ENCODE measurements around the gene MTARC2.
"Not testable (repeated sequence)": the region's sequence is repeated elsewhere in the genome, so short reads cannot be mapped to it uniquely, and the experiment has no call there.

MTARC2 gene

DNA sequence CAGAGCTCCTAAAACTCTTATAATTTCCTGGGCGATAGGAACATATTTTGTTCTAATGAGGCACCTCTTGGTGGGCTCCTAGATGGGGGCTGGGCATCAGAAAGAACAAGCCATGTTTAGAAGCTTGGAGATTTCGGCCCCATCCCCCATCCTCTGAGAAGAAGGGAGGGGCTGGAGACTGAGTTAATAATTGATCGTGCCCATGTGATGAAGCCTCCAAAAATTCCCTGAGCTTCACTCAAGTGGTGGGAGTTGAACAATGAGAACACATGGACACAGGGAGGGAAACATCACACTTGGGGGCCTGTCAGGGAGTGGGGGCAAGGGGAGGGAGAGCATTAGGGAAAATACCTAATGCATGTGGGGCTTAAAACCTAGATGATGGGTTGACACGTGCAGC, 39.9 kb upstream of the MTARC2 start:
- no peaks in the 10 kb centered on the region for H3K36me3 ChIP-seq
- H3K9ac ChIP-seq: no peak overlapping the region
- peaks cover 35% of the 10 kb centered on the region for H3K4me1 ChIP-seq
- no peak overlapping the region for H3K4me3 ChIP-seq
- peaks cover 3% of the 10 kb centered on the region; the same call in 1 of the 2 replicates for H3K9me3 ChIP-seq
- no peak for TF ChIP-seq Cebpa-rat (IDR thresholded peaks at IDR 0.05)
- no peaks in the 10 kb centered on the region for H4K20me1 ChIP-seq
- no peaks in the 10 kb centered on the region for H3K27me3 ChIP-seq
- H3K27ac ChIP-seq: no peak overlapping the region
- H3K4me2 ChIP-seq: no peak overlapping the region

DNA sequence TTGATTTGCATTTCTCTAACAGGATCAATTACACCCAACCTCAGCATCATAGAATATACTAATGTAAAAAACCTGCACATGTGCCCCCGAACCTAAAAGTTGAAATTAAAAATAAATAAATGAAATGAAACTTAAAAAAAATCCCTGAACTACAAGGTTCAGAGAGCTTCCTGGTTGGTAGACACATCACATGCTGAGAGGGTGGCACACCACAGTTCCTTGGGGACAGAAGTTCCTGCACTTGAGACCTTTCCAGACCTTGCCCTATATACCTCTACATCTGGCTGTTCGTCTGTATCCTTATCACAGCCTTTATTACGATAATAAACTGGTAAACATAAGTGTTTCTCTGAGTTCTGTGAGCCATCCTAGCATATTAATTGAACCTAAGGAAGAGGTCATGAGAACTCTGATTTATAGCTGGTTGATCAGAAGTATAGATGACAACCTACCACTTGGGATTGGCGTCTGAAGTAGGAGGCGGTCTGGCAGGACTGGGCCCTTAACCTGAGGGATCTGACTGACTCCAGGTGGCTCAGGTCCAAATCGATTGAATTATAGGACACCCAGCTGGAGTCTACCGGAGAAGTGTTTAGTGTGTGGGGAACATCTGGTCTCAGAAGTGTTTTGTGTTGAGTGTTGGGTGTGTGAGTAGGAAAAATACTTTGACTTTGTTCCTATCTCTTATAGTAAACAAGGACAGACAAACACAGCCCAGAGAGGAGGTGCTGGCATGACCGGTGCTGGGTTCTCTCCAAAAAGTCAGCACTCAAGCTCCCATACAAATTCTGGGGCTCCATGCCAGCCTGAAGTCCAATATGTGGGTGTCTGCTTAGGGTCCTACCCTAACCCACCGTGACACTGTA, 39.0 kb upstream of the MTARC2 start:
- Histone ChIP-seq H3K4me3 (no peak overlapping the region), H4K20me1 (no peaks in the 10 kb centered on the region), H3K27ac (no peak overlapping the region), H3K9me3 (peaks cover 2% of the 10 kb centered on the region; the same call in 1 of the 2 replicates), H3K27me3 (no peaks in the 10 kb centered on the region), H3K36me3 (no peaks in the 10 kb centered on the region), H3K9ac (no peak overlapping the region), H3K4me2 (peak overlapping the region; percentile 58), H3K4me1 (peaks cover 35% of the 10 kb centered on the region)
- no peak for TF ChIP-seq Cebpa-rat (IDR thresholded peaks at IDR 0.05)

DNA sequence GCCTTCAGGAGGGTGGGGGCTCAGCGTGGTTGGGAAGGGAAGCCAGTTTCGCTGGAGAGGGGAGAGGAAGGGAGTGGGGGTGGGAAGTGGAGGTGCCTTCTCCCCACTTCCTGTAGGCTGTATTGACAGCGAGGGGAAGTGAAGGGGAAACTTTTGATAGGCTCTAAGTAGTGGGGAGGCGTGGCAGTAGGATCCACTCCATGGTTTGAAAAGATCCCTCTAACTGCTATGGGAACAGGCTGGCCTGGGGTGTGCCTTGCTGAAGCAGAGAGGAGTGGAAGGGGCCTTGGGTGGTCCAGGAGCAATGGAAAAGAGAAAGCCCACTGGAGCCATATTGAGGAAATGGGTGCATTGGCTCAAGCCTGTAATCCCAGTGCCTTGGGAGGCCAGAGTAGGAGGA, 37.8 kb upstream of the MTARC2 start:
- Histone ChIP-seq H3K27me3 (no peaks in the 10 kb centered on the region), H3K9ac (no peak overlapping the region), H3K27ac (no peak overlapping the region), H3K9me3 (peaks cover 14% of the 10 kb centered on the region), H3K4me1 (peaks cover 35% of the 10 kb centered on the region), H3K4me3 (no peak overlapping the region), H3K4me2 (no peak overlapping the region), H3K36me3 (no peaks in the 10 kb centered on the region), H4K20me1 (no peaks in the 10 kb centered on the region)
- no peak for TF ChIP-seq Cebpa-rat (IDR thresholded peaks at IDR 0.05)

DNA sequence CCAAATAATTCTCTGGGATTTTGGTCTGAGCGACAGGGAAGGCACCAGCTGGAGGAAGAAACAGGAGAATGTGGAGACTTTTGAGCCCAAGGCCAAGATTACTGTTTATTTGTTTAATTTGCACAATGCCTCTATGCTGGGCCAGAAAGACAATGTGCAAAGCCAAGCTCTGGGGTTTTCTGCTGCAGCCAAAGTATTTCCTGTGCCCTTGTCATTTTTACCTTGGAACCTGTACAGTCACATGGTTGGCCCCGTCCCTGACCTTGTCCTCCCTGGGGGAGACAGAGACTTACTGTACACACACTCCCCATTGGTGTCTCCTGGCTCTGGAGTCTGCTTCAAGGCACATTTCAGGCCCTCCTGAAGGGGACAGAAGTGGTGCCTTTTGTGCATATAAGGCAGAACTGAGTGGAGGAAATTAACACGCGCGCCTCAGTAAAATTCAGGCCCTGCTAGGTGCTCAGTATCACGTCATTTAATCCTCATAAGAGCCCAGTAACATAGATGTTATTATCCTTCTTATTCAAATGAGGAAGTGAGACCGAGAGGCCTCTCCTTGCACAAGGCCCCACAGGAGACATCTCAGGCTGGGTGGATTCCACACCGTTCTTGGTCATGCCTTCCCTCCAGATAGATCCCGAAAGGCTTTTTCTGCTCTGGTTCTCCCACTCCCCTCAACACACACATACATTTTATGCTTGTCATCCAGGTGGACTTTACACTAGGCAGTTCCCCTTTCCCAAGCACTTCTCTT, 36.9 kb upstream of the MTARC2 start:
- H3K4me3 ChIP-seq: no peak overlapping the region
- no peak overlapping the region for H3K9ac ChIP-seq
- peaks cover 23% of the 10 kb centered on the region for H3K9me3 ChIP-seq
- H3K4me2 ChIP-seq: peak overlapping the region; percentile 27
- H3K27me3 ChIP-seq: no peaks in the 10 kb centered on the region
- peaks cover 35% of the 10 kb centered on the region for H3K4me1 ChIP-seq
- H3K27ac ChIP-seq: no peak overlapping the region
- no peaks in the 10 kb centered on the region for H3K36me3 ChIP-seq
- H4K20me1 ChIP-seq: no peaks in the 10 kb centered on the region
- TF ChIP-seq Cebpa-rat (IDR thresholded peaks at IDR 0.05): no peak

DNA sequence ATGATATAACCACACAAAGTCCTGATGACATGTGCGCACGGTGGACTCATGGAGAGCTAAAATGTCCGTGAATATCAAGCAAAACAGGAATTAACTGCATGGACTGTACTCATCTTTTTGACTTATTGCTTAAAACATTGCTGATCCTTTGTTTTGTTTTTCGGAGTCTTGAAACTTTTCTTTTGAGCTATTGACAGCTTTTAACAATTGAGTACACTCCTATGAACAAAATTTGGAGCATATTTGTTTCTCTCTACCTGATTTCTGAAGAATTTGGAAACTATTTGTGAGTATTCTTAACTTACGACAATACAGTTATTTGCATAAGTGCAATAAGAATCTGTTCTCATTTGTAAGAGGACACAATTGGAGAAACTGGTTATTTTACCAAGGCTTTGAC, 32.1 kb upstream of the MTARC2 start:
- not testable (repeated sequence) for H3K4me3 ChIP-seq, H3K27ac ChIP-seq, H3K36me3 ChIP-seq, H4K20me1 ChIP-seq, H3K4me1 ChIP-seq, H3K9ac ChIP-seq, H3K4me2 ChIP-seq, H3K27me3 ChIP-seq
- peaks cover 27% of the 10 kb centered on the region for H3K9me3 ChIP-seq

DNA sequence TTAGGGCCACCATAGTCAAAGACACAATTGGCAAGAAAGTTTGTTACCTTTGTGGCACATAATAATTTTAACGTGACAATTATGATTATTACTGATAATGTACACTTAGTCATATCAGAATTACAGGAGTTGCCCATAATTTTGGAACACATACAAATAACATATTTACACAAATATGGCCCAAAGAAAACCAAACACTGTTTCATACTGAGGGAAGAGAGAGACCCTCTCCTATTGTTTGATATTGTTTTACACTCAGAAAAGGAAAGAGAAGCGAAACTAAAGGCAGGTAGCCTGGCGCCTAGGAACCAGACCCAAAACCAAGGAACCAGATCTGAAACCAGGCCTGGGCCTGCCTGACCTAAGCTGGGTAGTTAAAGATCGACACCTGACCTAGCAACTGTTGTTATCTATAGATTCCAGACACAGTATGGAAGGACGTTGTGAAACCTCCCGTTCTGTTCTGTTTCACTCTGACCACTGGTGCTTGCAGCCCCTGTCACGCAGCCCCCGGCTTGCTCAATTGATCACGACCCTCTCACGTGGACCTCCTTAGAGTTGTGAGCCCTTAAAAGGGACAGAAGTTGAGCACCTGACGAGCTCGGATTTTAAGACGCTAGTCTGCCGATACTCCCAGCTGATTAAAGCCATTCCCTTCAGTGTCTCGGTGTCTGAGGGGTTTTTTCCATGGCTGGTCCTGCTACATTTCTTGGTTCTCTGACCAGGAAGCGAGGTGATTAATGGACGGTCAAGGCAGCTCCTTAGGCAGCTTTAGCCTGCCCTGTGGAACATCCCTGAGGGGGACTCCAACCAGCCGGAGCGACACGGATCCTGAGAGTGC, 30.1 kb upstream of the MTARC2 start:
- no peaks in the 10 kb centered on the region for H4K20me1 ChIP-seq
- no peak overlapping the region for H3K9ac ChIP-seq
- TF ChIP-seq Cebpa-rat (IDR thresholded peaks at IDR 0.05): no peak
- H3K36me3 ChIP-seq: no peaks in the 10 kb centered on the region
- H3K27ac ChIP-seq: no peak overlapping the region
- H3K27me3 ChIP-seq: no peaks in the 10 kb centered on the region
- H3K9me3 ChIP-seq: peaks cover 27% of the 10 kb centered on the region
- no peaks in the 10 kb centered on the region for H3K4me1 ChIP-seq
- H3K4me2 ChIP-seq: no peak overlapping the region
- H3K4me3 ChIP-seq: no peak overlapping the region

DNA sequence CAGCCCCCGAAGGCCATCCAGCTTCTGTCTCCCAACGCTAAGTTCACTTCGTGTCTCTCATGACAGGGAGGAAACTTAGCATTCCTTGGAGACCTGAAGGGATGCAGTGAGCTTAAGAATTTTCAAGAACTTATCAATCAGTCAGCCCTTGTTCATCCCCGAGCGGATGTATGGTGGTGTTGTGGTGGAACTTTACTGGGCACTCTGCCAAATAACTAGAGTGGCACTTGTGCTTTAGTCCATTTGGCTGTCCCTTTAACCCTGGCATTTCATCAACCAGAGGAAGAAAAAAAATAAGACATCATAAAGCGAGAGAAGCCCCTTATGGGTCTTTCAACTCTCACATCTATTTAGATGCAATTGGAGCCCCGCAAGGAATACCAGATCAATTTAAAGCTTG, 26.9 kb upstream of the MTARC2 start:
- H3K27ac ChIP-seq, H3K27me3 ChIP-seq, H3K4me1 ChIP-seq, H4K20me1 ChIP-seq, H3K9me3 ChIP-seq, H3K4me3 ChIP-seq, H3K36me3 ChIP-seq, H3K9ac ChIP-seq: not testable (repeated sequence)
- peak overlapping the region; percentile 12; the same call in 1 of the 2 replicates for H3K4me2 ChIP-seq

DNA sequence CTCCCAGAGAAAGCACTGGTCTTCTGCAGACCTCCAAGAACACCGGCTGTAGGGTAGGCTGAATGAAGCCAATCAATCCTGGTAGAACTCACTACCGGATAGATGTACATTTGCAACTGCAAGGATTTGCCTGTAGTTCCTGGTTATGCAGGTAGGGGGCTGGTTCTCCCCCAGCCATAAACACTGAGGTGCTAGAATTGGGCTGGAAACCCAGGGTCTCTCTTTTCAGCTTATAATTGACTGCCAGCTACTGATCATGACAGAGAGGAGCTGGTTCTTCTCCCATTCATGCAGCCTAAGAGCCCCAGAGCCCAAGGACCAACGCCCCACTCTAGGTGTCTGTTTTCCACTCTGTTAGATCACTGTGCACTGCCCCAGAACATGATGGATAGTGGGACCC, 21.5 kb upstream of the MTARC2 start:
- no peak for TF ChIP-seq Cebpa-rat (IDR thresholded peaks at IDR 0.05)
- H3K27ac ChIP-seq: no peak overlapping the region
- no peaks in the 10 kb centered on the region for H3K36me3 ChIP-seq
- no peak overlapping the region for H3K4me3 ChIP-seq
- H3K4me1 ChIP-seq: no peaks in the 10 kb centered on the region
- no peak overlapping the region for H3K4me2 ChIP-seq
- no peaks in the 10 kb centered on the region for H3K27me3 ChIP-seq
- no peaks in the 10 kb centered on the region for H3K9me3 ChIP-seq
- no peaks in the 10 kb centered on the region for H4K20me1 ChIP-seq
- H3K9ac ChIP-seq: no peak overlapping the region

DNA sequence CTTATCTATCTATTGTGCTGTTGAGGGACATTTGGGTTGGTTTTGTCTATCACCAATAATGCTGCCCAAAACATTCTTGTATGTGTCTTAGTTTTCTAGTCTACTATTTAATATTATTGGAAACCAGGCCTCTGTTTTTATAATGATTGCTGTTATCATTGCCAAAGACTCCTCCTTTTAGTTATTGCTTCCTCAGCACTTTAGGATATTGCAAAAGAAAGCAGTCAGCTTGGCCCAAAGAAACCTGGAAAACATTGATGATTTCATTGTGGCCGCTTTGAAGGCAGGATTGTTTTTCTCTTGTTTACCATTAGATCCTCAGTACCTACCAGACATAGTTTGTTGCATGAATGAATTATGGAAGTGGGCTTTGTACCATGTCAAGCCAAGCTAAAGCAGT, 20.6 kb upstream of the MTARC2 start:
- no peaks in the 10 kb centered on the region for H3K4me1 ChIP-seq
- no peaks in the 10 kb centered on the region for H3K27me3 ChIP-seq
- H3K27ac ChIP-seq: no peak overlapping the region
- no peak overlapping the region for H3K4me3 ChIP-seq
- no peaks in the 10 kb centered on the region for H3K9me3 ChIP-seq
- TF ChIP-seq Cebpa-rat (IDR thresholded peaks at IDR 0.05): no peak
- no peak overlapping the region for H3K4me2 ChIP-seq
- H3K36me3 ChIP-seq: no peaks in the 10 kb centered on the region
- no peak overlapping the region for H3K9ac ChIP-seq
- H4K20me1 ChIP-seq: no peaks in the 10 kb centered on the region

Measured in BLaER1 (cell line).